HEK293 (cell line): ENCODE results near the gene MAP7.

Experiments used
- CTCF ChIA-PET: fragments of 350-600 bp; formaldehyde crosslinking; extraction: SDS; loops from one replicate; lab custom pipeline; 2021; ENCODE audit warnings: antibody characterized with exemption; lab: Yijun Ruan, JAX
- POLR2A ChIA-PET: fragments of 300-600 bp; formaldehyde crosslinking; extraction: SDS; loops from one replicate; lab custom pipeline; 2020; ENCODE audit warnings: antibody characterized with exemption, inconsistent platforms; lab: Yijun Ruan, JAX
- H3K27ac ChIP-seq: fragments of 200-500 bp; sonication (Bioruptor generic); 2 replicates; pipeline ENCODE4 v1.5.1; 2014; ENCODE audit warnings: low read depth, low read length, control low read depth, inconsistent platforms; ENCODE audit errors: extremely low read depth
- H3K36me3 ChIP-seq, 2 experiments: fragments of 200-500 bp in 1 of 2; sonication (Bioruptor generic) in 1 of 2; 1 replicate in 1 of 2; 2 replicates in 1 of 2; pipeline ENCODE4 v1.5.1; 2014 to 2017; ENCODE audit warnings: inconsistent platforms in 2 of 2, low read length in 2 of 2; ENCODE audit not compliant: control insufficient read depth in 2 of 2, insufficient read depth in 1 of 2
- H3K4me1 ChIP-seq: fragments of 200-500 bp; sonication (Bioruptor generic); 2 replicates; pipeline ENCODE4 v1.5.1; 2014; ENCODE audit warnings: mild to moderate bottlenecking, low read length, inconsistent platforms; ENCODE audit not compliant: control insufficient read depth, insufficient read depth
- H3K4me3 ChIP-seq: 2 replicates; pipeline ENCODE4 v1.5.1; 2011; ENCODE audit warnings: low read depth, mild to moderate bottlenecking, control low read depth, low read length, moderate library complexity
- H3K9me3 ChIP-seq: fragments of 200-500 bp; sonication (Bioruptor generic); 2 replicates; pipeline ENCODE4 v1.5.1; 2014; ENCODE audit warnings: low read depth, low read length, inconsistent platforms; ENCODE audit not compliant: control insufficient read depth, insufficient read depth
- AEBP2 ChIP-seq: fragments of 450-650 bp; formaldehyde crosslinking; IDR thresholded peaks from 2 replicates; pipeline ENCODE4 v1.5.1; 2016; ENCODE audit warnings: missing biosample characterization, missing genetic modification characterization, borderline replicate concordance
- FEZF1 ChIP-seq: fragments of 450-650 bp; formaldehyde crosslinking; IDR thresholded peaks from 2 replicates; pipeline ENCODE4 v1.5.1; 2016; ENCODE audit warnings: missing biosample characterization, missing genetic modification characterization
- GFI1B ChIP-seq: fragments of 450-650 bp; formaldehyde crosslinking; IDR thresholded peaks from 2 replicates; pipeline ENCODE4 v1.5.1; 2016; ENCODE audit warnings: missing biosample characterization, missing genetic modification characterization
- IKZF3 ChIP-seq: fragments of 450-650 bp; IDR thresholded peaks from 2 replicates; pipeline ENCODE4 v1.5.0; 2018; ENCODE audit warnings: missing biosample characterization, mild to moderate bottlenecking, missing genetic modification characterization, moderate library complexity
- KLF16 ChIP-seq: fragments of 450-650 bp; formaldehyde crosslinking; IDR thresholded peaks from 2 replicates; pipeline ENCODE4 v1.5.1; 2017; ENCODE audit warnings: missing biosample characterization, missing genetic modification characterization
- MEIS1 ChIP-seq: sonication (generic); formaldehyde crosslinking; IDR thresholded peaks from 2 replicates; pipeline ENCODE4 v1.8.1; 2022; ENCODE audit warnings: missing genetic modification reagents, mild to moderate bottlenecking, borderline replicate concordance
- OSR2 ChIP-seq: fragments of 450-650 bp; formaldehyde crosslinking; IDR thresholded peaks from 2 replicates; pipeline ENCODE4 v1.5.1; 2016; ENCODE audit warnings: missing biosample characterization, missing genetic modification characterization
- REPIN1 ChIP-seq: fragments of 450-650 bp; formaldehyde crosslinking; IDR thresholded peaks from 2 replicates; pipeline ENCODE4 v1.5.1; 2017; ENCODE audit warnings: missing biosample characterization, missing genetic modification characterization, low read depth
- SP7 ChIP-seq: fragments of 450-650 bp; formaldehyde crosslinking; IDR thresholded peaks from 2 replicates; pipeline ENCODE4 v1.5.1; 2016; ENCODE audit warnings: missing biosample characterization, missing genetic modification characterization
- TRIM28 ChIP-seq: IDR thresholded peaks from 2 replicates; pipeline ENCODE4 v1.6.1; 2011; ENCODE audit warnings: low read length, control low read depth, borderline replicate concordance
- ZBTB20 ChIP-seq: fragments of 450-650 bp; formaldehyde crosslinking; IDR thresholded peaks from 2 replicates; pipeline ENCODE4 v1.5.1; 2016; ENCODE audit warnings: missing biosample characterization, missing genetic modification characterization
- ZBTB26 ChIP-seq: fragments of 450-650 bp; formaldehyde crosslinking; optimal IDR thresholded peaks from 2 replicates; pipeline ENCODE3; 2016; ENCODE audit warnings: missing biosample characterization, mild to moderate bottlenecking, missing genetic modification characterization
- ZBTB44 ChIP-seq: fragments of 450-650 bp; IDR thresholded peaks from 2 replicates; pipeline ENCODE4 v1.5.1; 2018; ENCODE audit warnings: missing biosample characterization, mild to moderate bottlenecking, missing genetic modification characterization
- ZBTB8A ChIP-seq: fragments of 450-650 bp; formaldehyde crosslinking; IDR thresholded peaks from 2 replicates; pipeline ENCODE4 v1.5.1; 2016; ENCODE audit warnings: missing biosample characterization, missing genetic modification characterization
- ZNF114 ChIP-seq: fragments of 450-650 bp; formaldehyde crosslinking; IDR thresholded peaks from 2 replicates; pipeline ENCODE4 v1.5.0; 2017; ENCODE audit warnings: missing biosample characterization, missing genetic modification characterization
- ZNF169 ChIP-seq: fragments of 450-650 bp; formaldehyde crosslinking; IDR thresholded peaks from 2 replicates; pipeline ENCODE4 v1.5.1; 2016; ENCODE audit warnings: missing biosample characterization, missing genetic modification characterization
- ZNF221 ChIP-seq: fragments of 450-650 bp; formaldehyde crosslinking; IDR thresholded peaks from 2 replicates; pipeline ENCODE4 v1.5.1; 2017; ENCODE audit warnings: missing biosample characterization, missing genetic modification characterization, borderline replicate concordance
- ZNF292 ChIP-seq: fragments of 450-650 bp; formaldehyde crosslinking; IDR thresholded peaks from 2 replicates; pipeline ENCODE4 v1.5.1; 2016; ENCODE audit warnings: low read depth, missing biosample characterization, missing genetic modification characterization, borderline replicate concordance
- ZNF366 ChIP-seq: fragments of 450-650 bp; formaldehyde crosslinking; conservative IDR thresholded peaks from 2 replicates; pipeline ENCODE4 v1.5.1; 2016; ENCODE audit warnings: missing biosample characterization, missing genetic modification characterization
- ZNF398 ChIP-seq: fragments of 450-650 bp; formaldehyde crosslinking; IDR thresholded peaks from 2 replicates; pipeline ENCODE4 v1.5.1; 2017; ENCODE audit warnings: missing biosample characterization, missing genetic modification characterization
- ZNF473 ChIP-seq: fragments of 450-650 bp; formaldehyde crosslinking; IDR thresholded peaks from 2 replicates; pipeline ENCODE4 v1.5.1; 2017; ENCODE audit warnings: missing biosample characterization, missing genetic modification characterization
- ZNF530 ChIP-seq: fragments of 450-650 bp; formaldehyde crosslinking; IDR thresholded peaks from 2 replicates; pipeline ENCODE4 v1.5.1; 2016; ENCODE audit warnings: low read depth, missing biosample characterization, missing genetic modification characterization
- ZNF600 ChIP-seq: fragments of 450-650 bp; formaldehyde crosslinking; IDR thresholded peaks from 2 replicates; pipeline ENCODE4 v1.5.1; 2016; ENCODE audit warnings: missing biosample characterization, missing genetic modification characterization
- ZNF654 ChIP-seq: fragments of 450-650 bp; formaldehyde crosslinking; IDR thresholded peaks from 2 replicates; pipeline ENCODE4 v1.5.1; 2016; ENCODE audit warnings: low read depth, missing biosample characterization, missing genetic modification characterization
- ZNF664 ChIP-seq: fragments of 450-650 bp; formaldehyde crosslinking; IDR thresholded peaks from 2 replicates; pipeline ENCODE4 v1.5.1; 2016; ENCODE audit warnings: missing biosample characterization, missing genetic modification characterization
- ZNF707 ChIP-seq: fragments of 450-650 bp; formaldehyde crosslinking; IDR thresholded peaks from 2 replicates; pipeline ENCODE4 v1.5.1; 2016; ENCODE audit warnings: missing biosample characterization, missing genetic modification characterization

The MAP7 gene

GRCh38 chr6:136526196-136526930 is 23.9 kb downstream of the MAP7 start (continued):
- TF ChIP-seq ZNF398 (tag by site-specific recombination) (peak; percentile 23; the same call in 1 of the 2 replicates), ZNF114 (tag by site-specific recombination) (no peak)

- Histone ChIP-seq H3K27ac (no peak overlapping the region), H3K36me3 (no peaks in the 10 kb centered on the region), H3K9me3 (no peaks in the 10 kb centered on the region), H3K4me3 (no peak overlapping the region), H3K4me1 (peaks cover 28% of the 10 kb centered on the region)
- CTCF ChIA-PET: interaction anchor here (0.6 to 3.2 kb wide), 7 partner anchors 9 to 208 kb away, joined by 3 to 14 read pairs (median 3); partner anchors contain the start of gene MAP7
- TF ChIP-seq MEIS1 (CRISPR knock-in tag) (no peak), ZNF221 (no peak), ZBTB26 (peak; percentile 18), ZNF654 (tag by site-specific recombination) (peak; percentile 31; the same call in 1 of the 2 replicates), ZNF366 (tag by site-specific recombination) (no peak), ZBTB44 (tag by site-specific recombination) (no peak), FEZF1 (tag by site-specific recombination) (peak; percentile 28; the same call in 1 of the 2 replicates), ZNF530 (tag by site-specific recombination) (no peak), ZNF664 (tag by site-specific recombination) (0 out of 2 replicates have a peak, but pooled peaks have one; percentile 39), ZNF292 (tag by site-specific recombination) (no peak), ZNF169 (tag by site-specific recombination) (no peak), GFI1B (tag by site-specific recombination) (no peak), TRIM28 (no peak), ZBTB20 (no peak), REPIN1 (no peak)
- POLR2A ChIA-PET: interaction anchor here (0.5 to 1.1 kb wide), 2 partner anchors 24 to 130 kb away, joined by 3 read pairs; partner anchors contain the start of gene MAP7
These were observed 24.5 kb downstream of the MAP7 start for GRCh38 chr6:136525586-136526195.

- Histone ChIP-seq H3K4me1 (peaks cover 28% of the 10 kb centered on the region), H3K4me3 (no peak overlapping the region), H3K36me3 (no peaks in the 10 kb centered on the region)
- TF ChIP-seq FEZF1 (tag by site-specific recombination) (0 out of 2 replicates have a peak, but pooled peaks have one; percentile 24), OSR2 (tag by site-specific recombination) (peak; percentile 93), ZBTB8A (tag by site-specific recombination) (no peak), IKZF3 (tag by site-specific recombination) (no peak), ZNF221 (no peak), ZNF473 (no peak), ZNF600 (tag by site-specific recombination) (peak; percentile 15; the same call in 1 of the 2 replicates), SP7 (tag by site-specific recombination) (peak; percentile 83), KLF16 (tag by site-specific recombination) (no peak), AEBP2 (tag by site-specific recombination) (no peak), TRIM28 (peak; percentile 87), ZNF707 (tag by site-specific recombination) (no peak)
- TF ChIP-seq, all 188 proteins: peak for 5
- ChIA-PET POLR2A (interaction anchor here (0.5 to 1.1 kb wide), 2 partner anchors 25 to 129 kb away, joined by 3 read pairs; partner anchors contain the start of gene MAP7), CTCF (interaction anchor here (0.6 to 3.2 kb wide), 9 partner anchors 10 to 96 kb away, joined by 3 to 14 read pairs (median 3); partner anchors contain the start of gene MAP7)
- Histone ChIP-seq H3K27ac (peak overlapping the region; percentile 18; the same call in 1 of the 2 replicates), H3K9me3 (no peaks in the 10 kb centered on the region)
These were observed 25.2 kb downstream of the MAP7 start for GRCh38 chr6:136524936-136525413.
